GM12873 (cell line): Measurements from ENCODE around the gene GHR.

ENCODE experiments used
- CTCF ChIP-seq: IDR thresholded peaks from 2 replicates; pipeline ENCODE4 v1.5.1; 2012; ENCODE audit warnings: low read depth, mild to moderate bottlenecking, moderate library complexity, low read length, control low read depth; ENCODE audit not compliant: insufficient read depth; ENCODE audit errors: missing control alignments

GHR gene

GRCh38 chr5:42522783-42523182, 99.5 kb downstream of the GHR start:
- TF ChIP-seq CTCF: no peak

DNA sequence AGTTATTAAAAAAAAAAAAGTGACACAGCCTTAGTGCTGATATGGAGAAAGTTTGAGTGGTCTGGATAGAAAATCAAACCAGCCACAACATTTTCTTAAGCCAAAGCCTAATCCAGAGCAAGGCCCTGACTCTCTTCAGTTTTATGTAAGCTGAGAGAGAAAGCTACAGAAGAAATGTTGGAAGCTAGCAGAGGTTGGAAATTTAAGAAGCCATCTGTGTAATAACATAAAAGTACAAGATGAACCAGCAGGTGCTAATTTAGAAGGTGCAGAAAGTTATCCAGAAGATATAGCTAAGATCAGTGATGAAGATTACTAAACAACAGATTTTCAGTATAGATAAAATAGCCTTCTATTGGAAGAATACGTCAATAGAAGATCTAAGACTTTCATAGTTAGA, 102.9 kb downstream of the GHR start:
- TF ChIP-seq CTCF: no peak

DNA sequence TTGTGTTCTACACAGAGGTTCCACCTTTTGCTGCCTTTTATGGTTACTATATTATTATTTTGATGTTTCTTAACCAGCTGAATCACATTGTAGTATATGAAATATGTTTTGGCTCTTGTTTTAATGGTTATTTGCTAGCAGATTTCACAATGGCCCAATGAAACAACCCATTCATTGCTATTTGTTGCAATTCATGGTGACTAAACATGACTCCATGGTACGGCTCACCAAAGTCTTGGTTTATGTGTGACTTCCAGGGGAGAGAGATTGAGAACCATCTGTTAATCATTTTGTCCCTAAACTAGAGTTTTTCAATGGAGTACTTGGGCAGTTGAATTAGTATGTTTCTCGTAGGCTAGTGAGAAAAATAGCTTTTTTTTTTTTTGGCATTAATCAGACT, 108.4 kb downstream of the GHR start:
- no peak for TF ChIP-seq CTCF

GRCh38 chr5:42542106-42542505, 118.9 kb downstream of the GHR start:
- no peak for TF ChIP-seq CTCF

DNA sequence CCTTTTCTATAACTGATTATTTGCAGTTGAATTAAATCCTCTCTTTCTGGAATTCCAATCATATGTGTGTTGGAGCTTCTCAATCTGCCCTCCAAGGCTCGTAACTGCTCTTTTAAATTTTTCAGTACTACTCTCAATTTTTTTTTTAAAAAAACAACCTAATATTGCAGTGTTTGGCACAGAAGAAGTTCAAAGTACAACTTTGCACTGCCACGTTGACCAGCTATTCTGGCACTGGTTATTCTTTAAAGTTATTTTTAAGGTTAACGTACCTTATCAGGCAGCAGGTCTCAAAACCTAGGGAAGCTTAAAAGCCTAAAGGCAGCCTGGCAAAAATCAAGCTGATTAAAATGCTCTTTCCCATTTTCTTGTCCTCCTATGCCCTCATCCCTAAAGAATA, 120.5 kb downstream of the GHR start:
- TF ChIP-seq CTCF: no peak

DNA sequence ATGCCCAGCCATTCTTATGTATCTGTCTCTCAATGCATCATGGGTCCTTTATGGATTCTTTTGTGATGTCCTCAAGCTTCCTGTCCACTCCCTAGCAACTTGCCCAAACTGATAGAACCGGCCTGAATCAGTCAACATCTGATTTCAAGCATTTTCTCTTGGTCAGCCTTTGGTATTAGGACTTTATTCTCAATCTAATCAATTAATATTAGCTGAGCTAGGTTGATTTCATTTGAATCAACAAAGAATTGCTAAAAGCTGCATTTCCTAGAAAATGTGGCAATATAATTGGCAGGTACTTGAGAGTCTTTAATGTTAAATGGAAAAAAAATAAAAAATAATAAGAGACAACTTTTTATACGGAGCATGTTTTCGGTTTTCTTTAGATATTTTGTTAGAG, 121.8 kb downstream of the GHR start:
- no peak for TF ChIP-seq CTCF

DNA sequence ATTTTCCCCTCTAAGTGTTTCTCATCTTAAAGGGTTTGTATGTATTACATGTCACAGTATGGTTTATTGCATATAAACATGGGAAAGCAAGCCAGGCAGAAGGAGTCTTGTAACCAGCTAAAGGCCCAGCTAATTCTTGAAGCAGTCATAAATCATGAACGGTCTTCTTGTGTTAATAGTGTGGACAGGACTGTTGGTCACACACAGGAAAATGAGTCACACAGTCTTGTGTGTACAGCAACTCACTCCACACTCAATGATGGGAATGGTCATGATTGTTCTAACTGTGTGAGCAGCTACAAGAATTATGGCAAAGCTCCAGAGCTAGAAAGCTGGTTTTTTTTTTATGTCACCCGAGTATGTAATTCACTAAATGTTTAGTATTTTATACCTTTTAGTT, 123.9 kb downstream of the GHR start:
- TF ChIP-seq CTCF: no peak

DNA sequence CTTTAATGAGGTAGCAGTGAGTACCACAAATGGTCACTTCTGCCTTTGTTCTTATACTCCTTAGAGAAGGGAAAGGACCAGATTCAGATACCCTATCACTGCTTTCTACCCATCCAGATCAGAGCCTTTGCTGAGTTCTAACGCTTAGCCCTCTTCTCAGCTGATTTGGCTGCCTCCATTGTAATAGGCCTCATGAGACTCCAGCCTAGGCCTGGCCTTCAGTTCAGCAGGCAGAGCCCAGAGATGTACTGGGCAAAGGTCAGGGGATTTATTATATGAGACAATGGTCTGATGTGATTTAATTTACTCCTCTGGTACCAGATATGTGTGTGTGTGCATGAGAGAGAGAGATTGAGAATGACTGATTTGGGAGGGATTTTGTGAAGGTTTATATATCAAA, 124.7 kb downstream of the GHR start:
- TF ChIP-seq CTCF: no peak
